GM12878 (cell line): Measurements from ENCODE around the gene STARD3. TPM values are rescaled to one million over a fixed set of nuclear protein-coding genes. Genes with fewer than 3 reads are reported as not detected.

Source experiments
- ATAC-seq: fragments of 200-7000 bp; cut with Tn5 transposase; 3 replicates; pipeline ENCODE4 v1.9.1; 2020; ENCODE audit warnings: mild to moderate bottlenecking, moderate library complexity
- BruUV-seq: library from RNA; stranded (reverse); fragments of 400-500 nt; replicated peaks from 2 replicates; lab custom pipeline; 2021; lab: Mats Ljungman, UMichigan
- CTCF ChIA-PET: fragments of 300-600 bp; sonication (Branson Sonifier 250); formaldehyde crosslinking; extraction: SDS; loops from one replicate; lab custom pipeline; 2021; ENCODE audit warnings: inconsistent platforms; lab: Yijun Ruan, JAX
- POLR2A ChIA-PET: fragments of 350-600 bp; formaldehyde crosslinking; extraction: SDS; loops from one replicate; lab custom pipeline; 2021; ENCODE audit warnings: inconsistent platforms; lab: Charles Lee
- RAD21 ChIA-PET: fragments of 300-600 bp; sonication (Branson Sonifier 250); formaldehyde crosslinking; loops from one replicate; lab custom pipeline; 2023; ENCODE audit warnings: antibody characterized with exemption; ENCODE audit not compliant: unreplicated experiment; lab: Charles Lee
- SMC1A ChIA-PET: fragments of 300-600 bp; sonication (Branson Sonifier 250); formaldehyde crosslinking; loops from one replicate; lab custom pipeline; 2023; ENCODE audit not compliant: unreplicated experiment, uncharacterized antibody; lab: Charles Lee
- DNase-seq: peaks from one replicate; pipeline ENCODE4 v3.0.0-alpha.2; 2011; ENCODE audit warnings: low read depth, low spot score
- FAIRE-seq: peaks from 3 replicates; lab custom pipeline; 2011; peaks lifted over from hg19 to GRCh38; lab: Jason Lieb, UNC
- H2AFZ ChIP-seq: 2 replicates; pipeline ENCODE4 v1.6.0; 2011; ENCODE audit warnings: low read depth, low read length, control low read depth; ENCODE audit not compliant: control insufficient read depth
- H3K27ac ChIP-seq: 2 replicates; pipeline ENCODE4 v1.5.1; 2011; ENCODE audit warnings: control low read depth; ENCODE audit not compliant: control insufficient read depth, insufficient read depth
- H3K27me3 ChIP-seq, 2 experiments: replicated peaks in 1 of 2; 2 replicates each; pipeline versions ENCODE4 v1.6.0 to v1.6.1; 2011; ENCODE audit warnings: low read length in 1 of 2; ENCODE audit not compliant: control insufficient read depth in 2 of 2, insufficient read depth in 2 of 2
- H3K36me3 ChIP-seq, 2 experiments: 2 replicates each; pipeline ENCODE4 v1.5.1; 2011; ENCODE audit warnings: low read length in 1 of 2; ENCODE audit not compliant: control insufficient read depth in 2 of 2, insufficient read depth in 2 of 2
- H3K4me1 ChIP-seq: 2 replicates; pipeline ENCODE4 v1.6.1; 2011; ENCODE audit warnings: mild to moderate bottlenecking, low read length, moderate library complexity, mixed read lengths; ENCODE audit not compliant: control insufficient read depth, insufficient read depth
- H3K4me2 ChIP-seq: 2 replicates; pipeline ENCODE4 v1.6.0; 2011; ENCODE audit warnings: control low read depth; ENCODE audit not compliant: control insufficient read depth, insufficient read depth
- H3K4me3 ChIP-seq: fragments of 200-600 bp; sonication (generic); 2 replicates; pipeline ENCODE4 v1.5.1; 2016
- H3K79me2 ChIP-seq: 2 replicates; pipeline ENCODE4 v1.6.0; 2011; ENCODE audit warnings: low read length; ENCODE audit not compliant: control insufficient read depth, insufficient read depth
- H3K9ac ChIP-seq: 2 replicates; pipeline ENCODE4 v1.8.0; 2011; ENCODE audit warnings: low read length, control low read depth, mixed read lengths; ENCODE audit not compliant: control insufficient read depth, insufficient read depth
- H3K9me3 ChIP-seq: replicated peaks from 3 replicates; pipeline ENCODE4 v1.5.1; 2011; ENCODE audit warnings: mild to moderate bottlenecking, low read length; ENCODE audit not compliant: control insufficient read depth, insufficient read depth
- H4K20me1 ChIP-seq: 2 replicates; pipeline ENCODE4 v1.6.0; 2011; ENCODE audit not compliant: control insufficient read depth, insufficient read depth
- CBX5 ChIP-seq: sonication (generic); IDR thresholded peaks from 2 replicates; pipeline ENCODE4 v1.6.1; 2016; ENCODE audit warnings: low read depth, moderate library complexity, mild to moderate bottlenecking, inconsistent platforms
- EED ChIP-seq: sonication (generic); IDR thresholded peaks from 2 replicates; pipeline ENCODE4 v1.6.1; 2016; ENCODE audit warnings: antibody characterized with exemption, low read depth
- ESRRA ChIP-seq: IDR thresholded peaks from 2 replicates; pipeline ENCODE4 v1.6.1; 2012; ENCODE audit warnings: mild to moderate bottlenecking, low read length, improper control_type of control experiment
- NFYA ChIP-seq: IDR thresholded peaks from 2 replicates; pipeline ENCODE4 v1.6.1; 2011; ENCODE audit warnings: low read depth, mild to moderate bottlenecking, low read length, improper control_type of control experiment, borderline replicate concordance
- REST ChIP-seq: IDR thresholded peaks from 2 replicates; pipeline ENCODE4 v1.6.1; 2012; ENCODE audit warnings: mild to moderate bottlenecking, low read depth, low read length
- YY1 ChIP-seq: IDR thresholded peaks from 2 replicates; pipeline ENCODE4 v1.6.1; 2011; ENCODE audit warnings: low read depth, mild to moderate bottlenecking, low read length
- WGBS: methylation state at CpG from one replicate; pipeline ENCODE4 v1.1.6; 2016; ENCODE audit warnings: low lambda C conversion rate; ENCODE audit not compliant: insufficient replicate concordance, insufficient coverage; ENCODE audit errors: missing lambda C conversion rate; 5-methylcytosine and 5-hydroxymethylcytosine counted together
- in situ Hi-C: fragments of 300-500 bp; cut with MboI; formaldehyde crosslinking; loops from 9 replicates; pipeline ENCODE4 v1.14.3; 2018; ENCODE audit warnings: mixed read lengths
- intact Hi-C: fragments of 100-400 bp; cut with micrococcal nuclease; formaldehyde crosslinking; loops from one replicate; pipeline ENCODE4 v1.14.2; 2022; ENCODE audit not compliant: unreplicated experiment
- polyA plus RNA-seq, 11 experiments: library from polyadenylated mRNA; depleted of rRNA in 4 of 11; unstranded in 6 of 11; stranded (reverse) in 5 of 11; fragments of >200 nt; fragmentation: Nextera tagmentation in 4 of 11; fragmentation: Illumina TruSeq in 1 of 11; extraction: Ambion mirVana in 4 of 11; extraction: Trizol in 1 of 11; gene quantifications; 1 replicate in 1 of 11; 2 replicates in 10 of 11; pipeline versions ENCODE4 v1.2.1 to v1.2.3, GENCODE V29; 2011 to 2016; ENCODE audit warnings: inconsistent platforms in 2 of 11, missing spikeins in 2 of 11, low read depth in 1 of 11
- total RNA-seq, 4 experiments: library from RNA; depleted of rRNA in 3 of 4; stranded (reverse); fragments of >200 nt in 3 of 4; fragmentation: Illumina TruSeq in 1 of 4; extraction: Trizol in 1 of 4; gene quantifications; 2 replicates each; pipeline versions ENCODE4 v1.2.1 to v1.2.3, GENCODE V29; 2013 to 2021

Gene STARD3
- total and polyA plus RNA-seq, 10 of the 15 experiments (the other 5 are each of a cell fraction or from before 2014, with no cell fraction given) = 0.08 to 62.7 (median 27.5) TPM

GRCh38 chr17:39593371-39593770 lies 43.6 kb upstream of the STARD3 start:
- H3K27me3 ChIP-seq = peaks cover 3 to 10% of the 10 kb centered on the region in 2 experiments
- H4K20me1 ChIP-seq = no peaks in the 10 kb centered on the region
- peak; percentile 12; the same call in 1 of the 2 replicates for TF ChIP-seq REST
- no peak for TF ChIP-seq EED
- TF ChIP-seq CBX5 = no peak
- TF ChIP-seq YY1 = no peak
- no peak for TF ChIP-seq NFYA
- no peak for TF ChIP-seq ESRRA
- no peaks in the 10 kb centered on the region for H3K4me1 ChIP-seq
- BruUV-seq = no TSS peak
- no peak for FAIRE-seq
- POLR2A ChIA-PET = no interaction called here
- no peak overlapping the region for H3K9ac ChIP-seq
- in situ Hi-C loops = no loop called here
- H3K9me3 ChIP-seq = no peaks in the 10 kb centered on the region
- ATAC-seq = no peak
- CTCF ChIA-PET = no interaction called here
- H3K36me3 ChIP-seq = no peaks in the 10 kb centered on the region
- SMC1A ChIA-PET = no interaction called here
- WGBS = 3% methylated on average over 2 of the region's 2 CpGs
- no peak overlapping the region for H3K4me2 ChIP-seq
- RAD21 ChIA-PET = no interaction called here
- no peak overlapping the region for H3K27ac ChIP-seq
- H3K4me3 ChIP-seq = no peak overlapping the region
- no peaks in the 10 kb centered on the region for H3K79me2 ChIP-seq
- intact Hi-C loops = no loop called here
- no peak overlapping the region for H2AFZ ChIP-seq
- no peak for DNase-seq
